ENCODE data around the gene C2CD2.
"Not testable (repeated sequence)": the region's sequence is repeated elsewhere in the genome, so short reads cannot be mapped to it uniquely, and the experiment has no call there.

Gene C2CD2

DNA sequence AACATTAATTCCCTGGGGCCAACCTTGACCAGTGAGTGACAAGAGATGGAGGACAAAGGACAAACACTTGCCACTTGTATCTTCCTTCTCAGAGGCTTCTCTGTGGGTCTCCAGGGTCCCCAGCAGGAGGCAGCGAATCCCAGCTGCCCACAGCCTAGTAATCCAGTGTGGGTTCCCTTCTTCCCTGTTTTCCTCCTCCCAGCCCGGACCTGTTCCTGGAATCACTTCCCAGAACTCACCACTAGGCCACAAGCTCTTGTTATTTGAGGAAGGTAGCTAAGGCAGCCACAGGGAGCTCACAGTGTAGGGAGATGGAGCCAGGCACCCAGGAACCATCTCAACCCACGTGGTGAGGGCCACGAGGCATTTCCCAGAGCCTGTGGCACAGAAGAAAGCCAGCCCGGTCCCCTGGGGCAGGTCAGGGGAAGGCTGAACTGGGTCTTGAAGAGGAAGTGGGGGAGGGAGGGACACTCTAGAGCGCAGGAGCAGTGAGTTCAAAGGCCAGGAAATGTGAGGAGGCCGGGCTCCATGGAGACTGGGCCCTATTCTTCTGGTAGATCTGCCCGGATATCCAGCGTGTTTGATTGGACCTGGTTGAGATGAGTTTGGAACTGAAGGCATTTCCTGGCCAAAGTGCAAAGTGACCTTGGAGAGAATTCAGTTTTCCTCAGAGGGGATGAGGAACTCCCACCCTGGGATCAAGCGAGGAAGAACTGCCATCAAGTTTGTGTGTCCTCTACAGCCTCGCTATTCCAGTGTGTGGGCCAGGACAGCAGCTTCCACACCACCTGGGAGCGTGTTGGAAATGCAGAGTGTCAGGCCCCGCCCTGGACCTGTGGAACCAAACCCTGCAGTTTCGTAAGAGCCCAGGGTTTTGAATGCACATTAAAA is 20.3 kb upstream of the C2CD2 start:
- DNase-seq, result no peak

DNA sequence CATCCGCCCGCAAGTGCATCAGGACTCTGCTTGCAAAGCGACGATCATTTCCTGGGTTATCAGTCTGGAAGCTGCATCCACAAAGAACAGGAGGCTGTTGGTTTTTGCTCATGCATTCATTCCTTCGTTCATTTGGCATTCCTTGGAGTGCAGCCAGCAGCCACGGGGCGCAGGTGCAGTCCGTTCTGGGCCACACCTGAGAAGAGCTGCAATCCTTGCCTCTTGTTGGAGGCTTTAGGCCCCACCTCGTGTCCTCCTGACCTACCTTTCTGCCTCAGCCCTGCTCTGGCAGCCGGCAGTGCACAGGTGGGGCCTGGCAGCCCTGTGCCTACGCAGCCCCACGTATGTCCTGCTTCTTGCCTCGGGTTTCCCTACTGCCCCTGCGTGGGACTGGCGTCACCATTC is 19.6 kb upstream of the C2CD2 start:
- no peak for DNase-seq

DNA sequence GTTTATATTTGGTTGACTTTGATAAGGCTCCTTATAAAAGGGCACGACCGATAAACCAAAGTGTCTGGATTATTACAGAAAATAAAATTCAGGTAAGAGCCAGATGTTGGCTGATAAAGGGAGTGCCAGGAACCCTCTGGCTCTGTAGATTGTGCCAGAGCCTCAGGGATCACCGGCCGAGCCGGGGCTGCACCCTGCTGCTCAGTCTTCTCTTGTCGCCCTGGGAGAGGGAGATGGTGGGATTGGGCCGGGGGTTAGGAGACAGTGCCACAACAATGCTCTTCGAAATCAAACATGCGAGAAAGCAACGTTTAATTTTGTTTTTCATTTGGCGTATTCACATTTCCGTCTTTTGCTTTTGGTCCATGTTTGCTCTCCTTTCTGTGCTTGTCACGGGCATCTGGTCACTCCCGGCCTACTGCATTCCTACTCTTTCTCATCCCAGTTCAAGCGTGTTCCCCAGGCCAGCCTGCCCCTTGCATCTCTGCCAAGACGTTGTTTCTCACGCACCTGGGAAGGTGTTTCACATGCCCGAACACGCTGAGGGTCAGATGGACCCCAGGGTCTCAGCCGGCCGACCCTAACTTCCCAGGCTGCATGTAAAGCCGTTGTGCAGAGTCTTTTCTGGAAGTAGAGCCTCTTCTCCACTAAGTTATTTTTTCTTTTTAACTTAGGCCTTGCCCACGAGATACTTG is 18.8 kb upstream of the C2CD2 start:
- no peak for DNase-seq

DNA sequence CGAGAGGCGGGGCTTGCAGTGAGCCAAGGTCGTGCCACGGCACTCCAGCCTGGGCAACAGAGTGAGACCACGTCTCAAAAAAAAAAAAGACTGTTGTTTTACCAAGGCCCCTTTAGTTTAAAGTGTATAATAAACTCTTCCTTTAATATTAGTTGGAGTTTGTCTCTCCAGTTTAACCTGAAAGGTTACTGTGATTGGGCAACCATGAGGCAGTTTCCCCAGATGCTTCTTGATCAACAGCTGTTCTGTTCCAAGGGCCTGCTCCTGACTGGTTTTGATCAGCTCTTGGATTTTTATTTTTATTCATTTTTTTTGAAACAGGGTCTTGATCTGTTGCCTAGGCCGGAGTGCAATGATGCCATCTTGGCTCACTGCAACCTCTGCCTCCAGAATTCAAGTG is 18.1 kb upstream of the C2CD2 start:
- no peak for DNase-seq

DNA sequence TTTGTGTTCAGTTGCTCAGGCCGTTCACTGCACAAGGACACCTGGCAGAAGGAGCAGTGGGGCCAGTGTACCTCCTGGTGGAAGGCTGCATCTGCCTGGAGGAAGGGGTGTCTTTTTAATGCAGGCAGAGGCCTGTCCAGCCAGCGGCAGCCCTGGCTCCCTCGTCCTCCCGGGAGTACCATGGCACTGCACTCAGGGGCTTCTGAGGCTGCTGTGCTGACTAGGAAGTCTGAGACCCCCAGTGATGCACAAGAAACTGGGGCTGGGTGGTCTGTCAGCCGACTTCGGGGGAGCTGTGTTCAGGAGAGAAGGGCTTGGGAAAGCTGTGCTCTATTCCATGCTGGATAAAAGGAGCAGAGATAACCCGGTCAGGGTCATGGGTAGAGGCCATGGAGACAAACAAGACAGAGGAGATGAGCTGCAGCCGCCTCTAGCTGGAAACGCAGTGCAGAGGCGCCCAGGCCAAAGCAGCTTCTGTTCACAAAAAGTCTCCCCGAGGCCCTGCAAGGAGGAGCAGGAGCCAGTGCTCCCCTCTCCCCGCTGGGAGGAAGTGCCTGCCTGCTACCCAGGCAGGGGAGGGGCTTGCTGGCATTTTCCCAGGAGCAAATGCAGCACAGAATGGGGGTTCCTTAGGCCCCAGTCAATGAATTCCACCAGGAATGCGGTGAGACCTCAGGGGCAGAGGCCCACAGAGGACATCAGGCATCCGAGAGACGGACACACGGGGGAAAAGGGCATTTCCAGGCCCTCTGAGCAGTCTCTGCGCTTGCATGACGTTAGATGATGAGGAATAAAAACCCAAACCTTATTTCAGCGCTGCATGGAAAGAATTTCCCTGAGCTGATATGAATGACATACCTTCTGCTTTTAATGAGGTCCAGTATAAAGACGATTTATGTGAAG is 17.2 kb upstream of the C2CD2 start:
- no peak for DNase-seq

DNA sequence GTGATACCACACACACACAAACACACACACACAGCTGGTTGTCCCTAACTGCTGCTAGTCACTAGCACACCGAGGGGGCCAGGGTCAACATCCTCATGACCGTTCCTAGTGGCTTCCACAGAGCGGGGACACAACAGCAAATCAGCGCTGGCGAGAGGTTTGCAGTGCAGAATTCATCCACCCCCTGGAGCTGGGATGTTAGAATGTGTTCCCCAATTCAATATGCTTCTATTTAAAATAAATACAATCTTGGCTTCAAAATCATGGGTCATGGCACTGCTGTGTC is 16.2 kb upstream of the C2CD2 start:
- no peak for DNase-seq

DNA sequence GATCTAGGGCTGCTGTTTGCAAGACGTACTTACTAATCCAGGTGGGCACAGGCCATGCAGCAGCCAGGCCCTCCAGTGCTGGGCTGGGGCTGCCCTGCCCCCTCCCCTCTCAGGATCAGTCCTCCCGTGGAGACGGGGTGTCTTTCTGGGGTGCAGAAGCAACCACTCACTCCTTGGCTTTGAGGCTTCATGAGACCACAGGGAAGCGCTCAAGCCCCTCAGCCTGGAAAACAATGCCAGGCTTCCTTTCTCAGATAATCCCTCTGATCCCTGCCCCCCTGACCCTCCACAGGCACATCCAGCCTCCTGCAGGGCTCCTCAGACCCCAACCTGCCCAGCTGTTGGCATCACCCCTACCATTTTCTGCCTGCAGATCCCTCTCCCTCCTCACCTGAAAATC is 13.9 kb upstream of the C2CD2 start:
- no peak for DNase-seq

DNA sequence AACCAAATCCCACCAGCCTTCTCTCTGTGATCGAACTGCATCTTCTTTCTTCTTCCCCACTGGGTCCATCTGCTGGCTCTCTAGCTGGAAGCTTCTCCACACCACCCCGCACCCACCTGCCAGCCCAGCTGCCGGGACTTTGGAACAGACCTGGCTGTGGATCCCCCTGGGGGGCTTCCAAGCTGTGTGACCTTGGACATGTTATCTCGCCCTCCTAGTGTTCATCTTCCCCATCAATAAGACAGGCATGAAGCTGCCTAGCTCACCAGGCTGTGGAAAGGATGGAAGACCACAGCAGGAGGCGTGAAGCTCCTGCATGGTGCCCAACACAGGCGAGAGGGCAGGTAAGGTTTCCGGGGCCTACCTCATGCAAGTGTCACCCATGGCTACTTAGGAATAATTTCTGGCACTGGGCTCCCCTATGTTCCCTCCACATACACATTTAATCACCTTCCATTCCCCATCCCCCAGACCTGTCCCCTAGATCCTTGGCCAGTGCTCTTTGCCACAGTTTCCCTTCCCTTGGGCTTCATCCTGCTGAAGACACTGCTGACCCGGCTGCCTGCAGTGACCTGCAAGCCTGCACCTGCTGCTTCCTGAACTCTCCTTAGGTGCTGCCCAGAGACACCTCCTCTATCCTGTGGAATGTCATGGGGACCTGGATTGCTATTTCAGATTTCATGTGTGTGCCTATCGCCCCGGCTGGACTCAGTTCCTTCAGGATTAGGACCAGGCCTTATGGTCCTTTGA is 13.2 kb upstream of the C2CD2 start:
- no peak for DNase-seq

DNA sequence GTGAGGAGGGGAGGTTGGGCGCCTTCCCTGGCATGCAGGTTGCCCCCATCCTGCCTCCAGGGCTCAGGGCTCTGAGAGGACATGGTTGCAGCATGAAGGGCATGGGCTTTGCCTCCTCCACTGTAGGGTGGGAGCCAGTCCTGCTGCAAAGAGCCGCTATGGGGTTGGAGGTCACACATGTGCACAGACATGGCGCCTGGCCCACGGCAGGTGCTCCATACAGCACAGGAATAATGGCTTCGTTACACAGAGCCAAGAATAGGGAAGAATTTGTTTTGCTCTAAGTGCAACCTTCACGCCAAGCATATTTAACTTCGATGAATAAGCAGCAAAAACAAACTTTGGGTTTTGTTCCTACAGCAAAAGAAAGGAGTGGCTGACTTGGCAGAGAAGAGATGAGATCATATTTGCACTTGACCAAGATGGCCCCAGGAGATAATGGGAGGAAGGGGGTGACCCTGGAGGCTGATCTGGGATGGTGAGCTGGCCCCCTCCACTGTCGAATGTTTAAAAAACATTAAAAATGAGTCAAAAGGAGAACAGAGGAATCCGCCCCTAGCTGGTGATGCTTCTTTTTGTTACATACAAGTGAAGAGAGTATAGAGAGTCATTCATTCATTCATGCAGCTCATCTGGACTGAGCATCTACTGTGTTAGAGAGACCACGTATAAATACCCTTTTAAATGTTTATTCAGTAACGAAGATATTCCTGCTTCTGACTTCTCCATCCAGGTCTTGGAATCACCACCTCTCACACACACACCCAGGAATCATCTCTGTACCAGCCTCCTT is 12.4 kb upstream of the C2CD2 start:
- no peak for DNase-seq

DNA sequence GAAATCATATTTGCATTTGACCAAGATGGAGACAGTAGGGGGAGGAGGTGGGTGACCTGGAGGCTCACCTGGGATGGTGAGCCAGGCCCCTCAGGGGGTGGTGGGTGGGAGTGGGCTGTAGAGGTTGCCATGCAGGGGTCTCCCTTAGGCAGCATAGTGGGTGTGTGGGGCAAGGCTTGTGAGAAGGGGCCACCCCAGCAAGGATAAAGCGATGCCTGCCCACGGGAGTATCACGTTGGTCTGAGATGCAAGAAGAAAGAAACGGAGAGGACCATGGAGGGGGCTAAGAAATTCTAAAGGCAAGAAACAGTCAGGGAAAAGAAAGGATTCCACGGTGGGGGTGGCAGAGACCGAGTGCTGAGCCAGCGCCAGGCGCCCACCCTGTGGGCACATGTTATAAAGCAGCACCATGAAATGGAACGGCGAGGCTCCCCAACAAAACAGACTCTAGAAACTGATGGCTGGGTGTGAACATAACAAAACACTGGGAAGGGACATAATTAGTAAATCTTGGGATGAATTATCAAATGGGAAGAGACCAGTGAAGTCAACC is 11.7 kb upstream of the C2CD2 start:
- no peak for DNase-seq

DNA sequence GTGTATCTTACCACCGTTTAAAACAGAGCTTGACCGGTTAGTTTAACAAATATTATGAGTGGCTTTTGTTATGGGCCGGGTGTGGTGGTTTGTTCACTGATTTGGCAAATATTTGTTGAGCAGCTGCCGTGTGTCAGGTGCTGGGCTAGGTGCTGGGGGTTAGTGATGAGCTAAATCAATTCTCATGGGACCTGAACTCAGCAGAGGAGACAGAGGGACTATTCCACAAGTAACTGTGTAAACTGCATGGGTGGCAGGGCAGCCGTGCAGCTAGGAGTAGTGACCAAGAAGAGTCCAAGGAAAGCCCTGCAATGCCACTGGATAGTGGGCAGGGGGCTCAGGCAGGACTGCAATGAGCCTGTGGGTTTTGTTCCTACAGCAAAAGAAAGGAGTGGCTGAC is 11.2 kb upstream of the C2CD2 start:
- no peak for DNase-seq

DNA sequence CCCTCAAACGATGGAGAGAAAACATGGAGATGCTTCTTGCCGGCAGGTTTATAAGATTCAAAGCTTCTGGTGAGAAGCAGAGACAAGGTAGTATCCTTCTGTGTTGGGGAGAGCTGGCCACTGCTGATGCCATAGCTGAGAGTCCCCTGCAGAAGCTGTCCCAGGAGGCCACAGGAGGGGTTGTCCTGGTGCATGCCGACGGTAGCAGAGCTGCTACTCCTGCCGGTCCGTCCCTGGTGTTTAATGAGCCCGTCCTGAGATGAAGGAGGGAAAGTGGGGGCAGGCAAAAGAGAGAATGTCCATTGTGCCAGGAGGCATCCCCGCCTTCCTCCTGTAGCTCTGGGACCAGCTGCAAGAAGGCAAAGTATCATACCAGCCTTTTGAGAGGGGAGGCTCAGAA is 10.4 kb upstream of the C2CD2 start:
- DNase-seq, result no peak

DNA sequence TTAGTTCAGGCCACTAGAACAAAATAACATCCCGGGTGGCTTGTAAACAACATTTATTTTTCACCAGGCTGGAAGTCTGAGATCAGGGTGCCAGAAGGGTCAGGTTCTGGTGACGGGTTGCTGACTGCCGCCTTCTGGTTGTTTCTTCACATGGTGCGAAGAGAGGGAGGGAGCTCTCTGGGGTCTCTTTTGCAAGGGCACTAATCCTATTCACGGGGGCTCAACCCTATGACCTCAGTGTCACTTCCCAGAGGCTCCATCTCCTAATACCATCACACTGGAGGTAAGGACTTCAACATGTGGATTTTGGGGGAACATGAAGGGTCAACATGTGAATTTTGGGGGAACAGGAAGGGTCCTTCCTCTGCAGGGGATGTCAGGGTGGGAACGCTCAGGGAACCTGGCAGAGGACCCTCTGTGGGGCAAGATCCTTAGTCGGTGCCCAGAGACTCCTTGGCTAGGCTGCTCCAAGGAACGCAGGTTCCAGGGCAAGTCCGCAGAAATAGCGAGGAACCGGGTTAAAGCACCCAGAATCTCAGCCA is 8.7 kb upstream of the C2CD2 start:
- DNase-seq, result no peak

DNA sequence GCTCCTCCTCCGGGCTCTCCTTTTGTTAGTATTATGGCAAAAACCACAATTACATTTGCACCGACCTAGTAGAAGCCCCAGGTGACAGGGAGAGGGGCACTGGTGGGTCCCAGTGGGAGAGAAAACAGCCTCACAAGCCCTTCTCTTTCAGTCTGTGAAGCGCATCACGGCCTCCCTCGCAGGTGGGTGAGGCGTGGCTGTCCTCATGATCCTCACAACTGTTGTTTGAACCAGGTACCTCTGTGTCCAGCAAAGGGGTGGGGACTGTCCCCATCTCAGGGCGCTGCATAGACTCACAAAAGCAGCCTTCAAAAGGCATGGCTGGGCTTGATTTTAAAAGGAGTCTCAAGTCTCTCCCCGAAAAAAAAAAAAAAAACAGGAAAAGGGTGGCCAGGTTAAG is 7.9 kb upstream of the C2CD2 start:
- no peak for DNase-seq

DNA sequence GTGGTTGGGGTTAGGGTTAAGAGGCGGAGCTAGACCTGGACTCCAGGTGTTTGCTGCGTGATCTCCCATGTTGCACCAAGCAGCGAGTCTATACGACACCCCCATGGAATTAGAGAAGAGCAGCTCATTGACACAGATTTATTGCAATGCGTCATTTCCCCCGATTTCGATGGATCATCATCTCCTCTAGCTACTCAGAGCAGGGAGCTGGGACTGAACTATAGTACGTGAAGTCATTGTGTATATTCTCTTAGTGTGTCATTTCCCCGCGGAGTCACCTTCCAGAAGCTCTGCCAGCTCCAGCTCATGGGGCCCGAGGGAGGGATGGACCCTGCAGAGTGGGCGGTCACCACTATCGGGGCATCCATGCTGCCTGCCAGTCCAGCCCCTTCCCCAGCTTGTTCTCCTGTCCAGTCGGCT is 7.5 kb upstream of the C2CD2 start:
- no peak for DNase-seq

DNA sequence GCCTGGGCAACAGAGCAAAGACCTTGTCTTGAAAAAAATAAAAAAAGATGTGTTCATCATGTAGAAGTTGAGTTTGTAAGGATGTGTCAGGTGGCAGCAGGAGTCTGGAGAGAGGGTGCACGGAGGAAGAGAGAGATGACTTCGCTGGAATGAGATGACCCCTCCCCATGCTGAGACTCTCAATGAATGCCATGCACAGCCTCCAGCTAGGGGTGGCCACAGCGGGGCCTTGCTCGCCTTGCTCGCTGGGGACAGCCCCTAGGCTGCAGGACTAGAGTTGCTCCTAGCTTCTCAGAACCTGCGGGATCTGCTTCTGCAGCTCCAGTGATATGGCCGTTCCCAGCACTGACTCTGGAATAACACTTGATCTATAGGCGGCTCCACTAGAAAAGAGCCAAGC is 6.6 kb upstream of the C2CD2 start:
- no peak for DNase-seq

DNA sequence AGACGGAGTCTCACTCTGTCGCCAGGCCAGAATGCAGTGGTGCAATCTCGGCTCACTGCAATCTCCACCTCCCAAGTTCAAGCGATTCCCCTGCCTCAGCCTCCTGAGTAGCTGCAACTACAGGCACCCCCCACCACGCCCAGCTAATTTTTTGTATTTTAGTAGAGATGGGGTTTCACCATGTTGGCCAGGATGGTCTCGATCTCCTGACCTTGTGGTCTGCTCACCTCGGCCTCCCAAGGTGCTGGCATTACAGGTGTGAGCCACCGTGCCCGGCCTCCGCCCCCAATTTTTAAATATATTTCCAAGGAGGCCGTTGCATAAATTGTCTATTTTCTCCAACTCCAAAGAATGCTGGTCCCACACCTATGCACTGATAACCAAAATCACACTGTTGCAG is 5.9 kb upstream of the C2CD2 start:
- DNase-seq, result not testable (repeated sequence)

DNA sequence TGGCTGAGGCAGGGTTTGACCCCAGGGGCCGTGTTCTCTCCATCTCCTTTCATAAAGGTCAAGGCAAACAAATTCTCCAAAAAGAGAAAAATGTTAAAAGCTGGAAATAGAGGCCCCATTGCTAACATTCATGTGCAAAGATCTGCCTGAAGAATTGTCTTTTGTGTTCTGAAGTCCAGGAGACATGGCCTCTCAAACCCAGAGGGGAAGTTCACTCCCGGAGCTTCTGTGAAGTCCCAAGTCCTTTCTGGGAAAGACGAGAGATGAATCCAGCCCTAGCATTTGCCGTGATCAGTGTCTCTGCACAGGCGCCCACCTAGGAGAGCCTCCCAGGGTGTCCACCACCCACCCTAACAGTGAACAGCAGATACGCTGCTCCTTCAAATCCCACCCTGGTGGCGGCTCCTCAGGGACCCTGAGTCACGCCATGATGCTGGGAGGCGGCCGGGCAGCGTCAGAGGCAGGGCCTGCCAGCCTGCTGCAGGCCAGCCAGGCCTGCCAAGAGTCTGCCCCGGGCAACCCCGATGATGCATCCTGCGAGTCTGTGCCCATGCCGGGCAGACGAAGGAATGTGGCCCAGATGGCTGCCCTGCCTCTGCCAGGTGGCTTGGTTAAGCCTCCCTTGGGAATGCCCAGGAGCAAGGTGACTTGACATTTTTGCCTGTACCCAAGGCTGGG is 5.2 kb upstream of the C2CD2 start:
- no peak for DNase-seq

DNA sequence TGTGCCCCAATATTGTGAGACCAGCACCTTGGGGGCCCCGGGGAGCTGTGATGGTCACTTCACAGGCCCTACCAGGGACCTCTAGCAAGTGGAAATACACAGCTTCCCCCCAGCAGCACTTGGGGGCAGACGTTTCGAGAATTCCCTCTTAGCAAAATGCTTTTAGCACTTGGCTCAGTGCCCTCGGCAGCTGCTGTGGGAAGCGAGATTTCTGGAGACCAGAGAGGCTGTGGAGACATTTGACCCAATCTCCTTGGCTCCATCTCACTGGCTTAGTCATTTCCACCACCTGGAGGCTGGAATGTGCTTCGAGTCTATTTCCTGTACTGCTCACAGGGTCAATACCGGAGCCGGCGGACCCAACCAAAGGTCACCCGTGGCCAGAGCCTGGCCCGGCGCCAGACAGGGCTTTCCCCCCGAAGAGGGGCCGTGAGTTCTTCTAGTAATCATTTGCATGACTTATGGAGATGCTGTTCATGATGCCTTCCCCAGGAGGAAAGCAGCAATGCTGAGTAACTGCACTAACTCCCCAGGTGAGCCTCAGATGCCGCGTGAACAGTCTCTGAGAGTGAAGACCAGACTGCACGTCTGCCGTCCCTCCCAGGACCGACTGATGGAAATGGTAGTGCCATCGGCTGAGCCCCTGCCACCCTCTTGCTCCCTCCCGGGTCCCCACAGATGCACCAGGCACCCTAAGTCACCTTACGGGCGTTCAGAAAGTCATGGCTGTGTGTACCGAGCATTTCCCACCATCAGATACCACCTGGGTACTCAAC is 4.4 kb upstream of the C2CD2 start:
- no peak for DNase-seq

Data from NCI-H2227 treated with DMSO at 0.1 percent for 48 hours (cell line).